HTR-8/SVneo (cell line): Measurements from ENCODE around the gene EEF1E1.
A peak's percentile ranks its signal among the peaks of the same experiment; 100 is the strongest.

Source experiments
- DNase-seq: peaks from one replicate; pipeline ENCODE4 v3.0.0; 2011; ENCODE audit warnings: low spot score, mixed read lengths; ENCODE audit not compliant: insufficient read length
- FAIRE-seq: peaks from 2 replicates; lab custom pipeline; 2011; peaks lifted over from hg19 to GRCh38; lab: Jason Lieb, UNC

The EEF1E1 gene

DNA sequence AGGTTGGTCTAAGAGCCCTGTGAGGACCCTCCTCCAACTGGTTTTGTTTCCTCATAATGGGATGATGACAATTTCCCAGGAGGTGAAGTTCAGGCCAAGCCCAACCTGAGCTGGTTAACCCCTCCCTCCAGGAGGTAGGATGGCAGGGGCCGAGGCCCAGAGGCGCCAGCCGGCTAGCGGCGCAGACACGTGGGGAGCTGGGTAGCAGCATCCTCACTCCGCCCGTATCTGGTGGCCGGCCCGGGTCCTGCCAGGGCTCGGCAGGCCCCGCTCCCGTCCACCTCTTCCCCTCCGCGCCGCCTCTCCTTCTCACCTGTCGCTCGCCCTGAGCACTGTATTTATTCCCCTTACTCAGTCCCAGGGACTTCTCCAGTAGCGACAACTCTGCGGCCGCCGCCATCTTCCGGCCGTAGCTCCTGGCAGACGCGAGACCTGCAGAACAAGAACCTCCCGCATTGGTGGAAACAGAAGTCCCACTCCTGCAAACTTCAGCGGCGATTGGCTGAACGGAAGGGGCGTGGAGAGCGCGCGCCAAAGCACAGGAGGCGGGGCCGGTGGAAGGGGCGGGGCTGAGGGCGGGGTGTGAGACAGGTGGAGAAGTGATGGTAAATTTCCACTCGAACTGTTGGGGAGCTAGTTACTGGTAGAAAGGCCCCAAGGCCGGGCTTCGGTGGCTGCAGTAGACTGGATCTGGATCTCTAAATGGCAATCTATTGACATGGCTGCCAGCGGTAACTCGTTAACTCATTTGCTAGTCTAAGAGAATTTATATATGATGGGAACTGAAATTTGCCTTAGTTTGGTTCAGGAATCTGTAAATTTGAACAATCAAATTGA, at the start of gene EEF1E1:
EEF1E1 (minus strand) TSS at position 427 of the 837 bp plus-strand sequence; CDS start at position 400, 27 bp downstream.
- DNase-seq = peak; percentile 97
- peak; percentile 69 for FAIRE-seq

- peak; percentile 58 for FAIRE-seq
- no peak for DNase-seq
These were observed 47.0 kb upstream of the EEF1E1 start for GRCh38 chr6:8149350-8149749.

DNA sequence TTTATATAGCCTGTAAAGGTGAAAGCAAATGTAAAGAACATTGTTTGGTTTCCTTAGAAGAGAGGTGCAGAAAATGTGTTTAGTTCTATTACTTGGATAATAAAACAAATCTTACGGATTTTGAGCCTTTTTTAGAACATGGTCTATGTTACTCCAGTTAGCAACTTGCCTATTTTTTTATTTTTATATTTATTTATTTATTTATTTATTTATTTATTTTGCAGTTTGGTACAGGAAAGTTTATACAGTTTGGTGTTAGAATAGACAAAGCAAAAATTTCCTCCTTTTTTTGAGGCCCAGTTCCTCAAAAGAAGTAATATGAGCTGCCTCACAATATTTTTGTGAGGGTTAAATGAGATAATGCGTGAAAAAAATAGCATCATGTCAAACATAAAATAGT, 41.6 kb upstream of the EEF1E1 start:
- no peak for FAIRE-seq

DNA sequence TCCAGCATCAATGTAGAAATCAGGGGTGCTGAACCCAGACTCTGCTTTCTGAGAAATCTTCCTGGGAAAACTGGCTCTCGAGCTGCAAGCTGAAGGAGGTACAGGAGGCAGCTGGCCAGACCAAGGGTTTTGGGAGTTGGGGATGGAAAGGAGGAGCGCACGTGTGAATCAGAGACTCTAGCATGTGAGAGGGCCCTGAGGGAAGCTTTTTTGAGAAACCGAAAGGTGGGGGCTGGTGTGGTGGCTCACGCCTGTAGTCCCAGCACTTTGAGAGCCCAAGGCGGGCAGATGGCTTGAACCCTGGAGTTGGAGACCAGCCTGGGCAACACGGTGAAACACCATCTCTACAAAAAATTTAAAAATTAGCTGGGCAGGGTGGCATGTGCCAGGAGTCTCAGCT, 37.1 kb upstream of the EEF1E1 start:
- FAIRE-seq = no peak
- no peak for DNase-seq

More for the DNA sequence above, 41.6 kb upstream of the EEF1E1 start:
- no peak for DNase-seq

GRCh38 chr6:8137529-8137939, 35.2 kb upstream of the EEF1E1 start:
- DNase-seq = no peak
- FAIRE-seq = no peak

GRCh38 chr6:8135276-8135675, 32.9 kb upstream of the EEF1E1 start:
- FAIRE-seq = no peak
- DNase-seq = no peak

DNA sequence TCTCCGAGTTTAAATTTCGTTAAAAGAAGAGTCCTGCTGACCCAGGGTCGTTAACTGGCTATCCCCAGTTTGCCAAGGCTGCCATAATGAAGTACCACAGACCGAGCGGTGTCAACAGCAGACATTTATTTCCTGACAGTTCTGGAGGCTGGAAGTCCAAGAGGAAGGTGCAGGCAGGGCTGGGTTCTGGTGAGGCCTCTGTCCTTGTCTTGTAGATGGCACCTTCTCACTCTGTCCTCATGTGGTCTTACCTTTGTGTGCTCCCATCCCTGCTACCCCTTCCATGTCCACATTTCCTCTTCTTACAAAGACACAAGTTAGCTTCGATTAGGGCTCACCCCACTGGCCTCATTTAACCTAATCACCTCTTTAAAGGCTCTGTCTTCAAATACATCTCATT, 29.8 kb upstream of the EEF1E1 start:
- DNase-seq (no peak), FAIRE-seq (no peak)

GRCh38 chr6:8131265-8131897, 29.0 kb upstream of the EEF1E1 start:
- FAIRE-seq (no peak), DNase-seq (peak; percentile 64)

DNA sequence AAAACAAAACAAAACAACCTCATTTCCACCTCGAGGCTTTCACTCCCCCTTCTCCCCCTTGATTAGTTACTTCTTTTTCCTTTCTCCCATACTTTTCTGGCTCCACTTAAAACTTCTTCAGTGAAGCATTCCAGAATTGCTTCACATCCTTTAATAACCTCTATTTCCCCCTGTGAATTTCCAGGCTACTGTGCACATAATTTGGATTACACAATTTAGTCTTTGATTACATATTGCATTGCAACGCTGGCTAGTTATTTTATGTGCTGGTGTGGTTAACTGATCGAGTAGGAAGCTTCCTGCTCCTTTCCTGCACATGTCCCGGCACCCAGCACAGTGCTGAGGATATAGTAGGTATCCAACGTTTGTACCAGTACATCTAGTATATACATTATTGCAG, 28.1 kb upstream of the EEF1E1 start:
- DNase-seq (no peak), FAIRE-seq (no peak)

DNA sequence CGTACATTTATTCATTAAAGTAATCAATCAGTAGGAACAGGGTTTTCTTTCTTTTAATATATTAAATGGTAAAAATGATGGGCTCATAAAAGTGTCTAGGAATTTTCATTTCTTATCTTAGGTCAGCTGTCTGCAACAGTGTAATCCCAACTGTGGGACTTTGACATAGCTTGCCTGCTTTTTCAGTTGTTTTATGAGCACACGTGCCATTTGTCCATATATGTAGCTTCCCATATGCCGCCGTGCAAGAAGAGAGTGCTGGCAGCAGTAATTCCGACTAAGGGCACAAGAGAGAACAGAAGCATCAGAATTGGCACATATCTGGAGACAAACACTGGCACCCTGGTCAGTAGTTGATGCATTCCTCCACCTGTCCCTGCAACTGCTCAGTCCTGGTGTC, 20.9 kb upstream of the EEF1E1 start:
- DNase-seq (no peak), FAIRE-seq (no peak)

DNA sequence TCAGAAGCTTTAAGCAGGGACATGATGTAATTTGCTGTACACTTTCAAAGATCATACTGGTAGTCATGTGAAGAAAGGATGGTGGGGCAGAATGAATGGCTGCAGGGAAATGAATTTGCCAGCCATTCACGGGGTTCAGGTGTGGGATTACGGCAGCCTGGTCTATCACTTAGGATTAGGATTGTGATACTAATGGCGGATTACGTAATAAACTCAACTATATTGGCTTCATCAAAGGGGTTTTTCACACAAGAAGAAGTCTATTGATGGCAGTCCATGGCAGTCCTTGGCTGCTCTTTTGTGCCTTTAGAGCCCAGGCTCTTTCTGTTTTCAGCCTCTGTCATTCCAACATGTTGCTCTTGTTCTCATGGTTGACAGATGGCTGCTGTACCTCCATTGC, 12.6 kb upstream of the EEF1E1 start:
- FAIRE-seq (no peak), DNase-seq (no peak)

DNA sequence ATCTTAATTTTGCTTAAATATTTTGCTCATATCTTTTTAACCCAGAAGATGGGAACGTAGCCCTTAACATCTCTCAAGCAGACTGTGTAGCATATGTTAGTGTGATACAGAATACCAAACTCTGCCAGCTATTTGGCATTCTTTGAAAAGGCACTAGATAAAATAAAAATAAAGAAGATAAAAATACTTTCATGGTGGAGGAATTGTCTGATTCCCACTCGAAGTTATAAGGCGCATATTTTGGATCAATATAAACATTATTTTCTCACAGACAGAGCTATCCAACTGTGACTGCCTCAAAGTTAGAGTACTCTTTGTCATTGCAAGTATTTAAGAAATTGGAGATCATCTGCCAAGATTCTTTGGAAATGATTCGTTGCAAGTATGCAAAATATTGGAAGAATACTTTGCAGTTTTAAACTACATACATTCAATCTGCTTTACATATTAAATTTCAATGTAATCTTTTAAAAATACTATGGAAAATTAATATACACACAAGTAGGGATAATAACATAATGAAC, 10.8 kb upstream of the EEF1E1 start:
- no peak for FAIRE-seq

GRCh38 chr6:8110725-8111124, 8.4 kb upstream of the EEF1E1 start:
- FAIRE-seq = no peak
- DNase-seq = no peak

More for the DNA sequence above, 10.8 kb upstream of the EEF1E1 start:
- DNase-seq = no peak

GRCh38 chr6:8110117-8110721, 7.9 kb upstream of the EEF1E1 start:
- FAIRE-seq (no peak), DNase-seq (no peak)

- DNase-seq (no peak), FAIRE-seq (no peak)
These were observed 6.6 kb upstream of the EEF1E1 start for GRCh38 chr6:8108759-8109539.

- DNase-seq (peak; percentile 73), FAIRE-seq (peak; percentile 85)
These were observed 5.8 kb upstream of the EEF1E1 start for GRCh38 chr6:8108031-8108660.

DNA sequence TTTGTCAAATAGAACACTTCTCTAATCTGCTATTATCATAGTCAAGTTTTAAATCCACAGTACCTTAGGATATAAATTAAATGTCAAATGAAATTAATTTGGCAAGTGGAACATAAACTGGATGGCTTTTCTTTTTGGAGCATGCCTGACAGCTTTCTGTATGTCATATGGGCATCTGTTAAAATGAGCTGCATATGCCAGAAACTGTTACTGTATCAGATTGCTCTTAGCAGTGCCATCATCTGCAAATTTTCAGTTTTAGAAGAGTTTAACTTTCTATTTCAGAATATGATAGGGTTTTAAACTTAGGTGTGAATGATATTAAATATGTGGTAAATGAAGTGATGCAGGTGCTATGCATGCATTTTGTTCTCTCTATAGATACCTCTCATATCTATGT, 3.4 kb upstream of the EEF1E1 start:
- FAIRE-seq = no peak
- no peak for DNase-seq

GRCh38 chr6:8103726-8104125, 1.4 kb upstream of the EEF1E1 start:
- DNase-seq (no peak), FAIRE-seq (no peak)

- no peak for DNase-seq
- FAIRE-seq = no peak
These were observed 2.0 kb downstream of the EEF1E1 start for GRCh38 chr6:8100159-8100854.
